HepG2 (cell line): ENCODE results near the gene ARHGEF39. TPM values are rescaled to one million over a fixed set of nuclear protein-coding genes. Genes with fewer than 3 reads are reported as not detected.
A peak's percentile ranks its signal among the peaks of the same experiment; 100 is the strongest.

Experiments used
- ATRX ChIP-seq: sonication (generic); formaldehyde crosslinking; IDR thresholded peaks from 2 replicates; pipeline ENCODE4 v1.4.0; 2020; ENCODE audit warnings: missing genetic modification reagents, borderline replicate concordance
- EP300 ChIP-seq, 3 experiments: sonication (generic) in 1 of 3; formaldehyde crosslinking in 1 of 3; IDR thresholded peaks; 2 replicates each; pipeline versions ENCODE4 v1.5.1 to v1.6.1; 2011 to 2020; ENCODE audit warnings: low read depth in 2 of 3, low read length in 2 of 3, borderline replicate concordance in 1 of 3, improper control_type of control experiment in 1 of 3, mild to moderate bottlenecking in 1 of 3, missing genetic modification reagents in 1 of 3, moderate library complexity in 1 of 3
- GTF2F1 ChIP-seq: fragments of 150-350 bp; IDR thresholded peaks from 2 replicates; pipeline ENCODE4 v1.6.1; 2014; ENCODE audit warnings: low read length
- MED13 ChIP-seq: sonication (generic); formaldehyde crosslinking; IDR thresholded peaks from 2 replicates; pipeline ENCODE4 v1.5.0; 2020; ENCODE audit warnings: missing genetic modification reagents
- NR0B2 ChIP-seq: sonication (generic); formaldehyde crosslinking; IDR thresholded peaks from 2 replicates; pipeline ENCODE4 v1.4.0; 2020; ENCODE audit warnings: mild to moderate bottlenecking, missing genetic modification reagents
- PRDM15 ChIP-seq: sonication (generic); formaldehyde crosslinking; IDR thresholded peaks from 2 replicates; pipeline ENCODE4 v1.4.0; 2020; ENCODE audit warnings: missing genetic modification reagents
- RBAK ChIP-seq: sonication (generic); formaldehyde crosslinking; IDR thresholded peaks from 2 replicates; pipeline ENCODE4 v1.5.1; 2020; ENCODE audit warnings: mild to moderate bottlenecking, missing genetic modification reagents
- SALL2 ChIP-seq: sonication (generic); formaldehyde crosslinking; IDR thresholded peaks from 2 replicates; pipeline ENCODE4 v1.8.1; 2023; ENCODE audit warnings: mild to moderate bottlenecking, missing genetic modification reagents, inconsistent platforms
- SCMH1 ChIP-seq: sonication (generic); formaldehyde crosslinking; IDR thresholded peaks from 2 replicates; pipeline ENCODE4 v1.9.0; 2021; ENCODE audit warnings: missing genetic modification reagents, mild to moderate bottlenecking, borderline replicate concordance
- SSRP1 ChIP-seq: IDR thresholded peaks from 2 replicates; pipeline ENCODE4 v1.6.1; 2016; ENCODE audit warnings: control low read depth
- SUZ12 ChIP-seq: fragments of 150-350 bp; IDR thresholded peaks from 2 replicates; pipeline ENCODE4 v1.6.1; 2014; ENCODE audit warnings: low read depth, low read length
- XRCC5 ChIP-seq: fragments of 200-400 bp; formaldehyde crosslinking; optimal IDR thresholded peaks from 2 replicates; pipeline ENCODE3; 2017; ENCODE audit warnings: mild to moderate bottlenecking, low read length
- ZBTB33 ChIP-seq: sonication (generic); formaldehyde crosslinking; IDR thresholded peaks from 2 replicates; pipeline ENCODE4 v1.4.0; 2020; ENCODE audit warnings: missing genetic modification reagents
- ZKSCAN1 ChIP-seq: fragments of 150-350 bp; IDR thresholded peaks from 2 replicates; pipeline ENCODE4 v1.6.1; 2014; ENCODE audit warnings: low read length
- ZNF235 ChIP-seq: sonication (generic); formaldehyde crosslinking; IDR thresholded peaks from 2 replicates; pipeline ENCODE4 v1.8.1; 2023; ENCODE audit warnings: mild to moderate bottlenecking, missing genetic modification reagents, borderline replicate concordance
- ZNF501 ChIP-seq: sonication (generic); formaldehyde crosslinking; IDR thresholded peaks from 2 replicates; pipeline ENCODE4 v1.5.1; 2020; ENCODE audit warnings: mild to moderate bottlenecking, moderate library complexity, missing genetic modification reagents
- ZNF614 ChIP-seq: IDR thresholded peaks from 2 replicates; pipeline ENCODE4 v1.6.1; 2018; ENCODE audit warnings: missing biosample characterization, missing genetic modification reagents, inconsistent platforms, borderline replicate concordance
- ZNF687 ChIP-seq: sonication (generic); formaldehyde crosslinking; IDR thresholded peaks from 2 replicates; pipeline ENCODE4 v1.5.1; 2020; ENCODE audit warnings: mild to moderate bottlenecking, missing genetic modification reagents, moderate library complexity
- polyA plus RNA-seq, 8 experiments: library from polyadenylated mRNA; depleted of rRNA in 3 of 8; stranded (reverse) in 7 of 8; unstranded in 1 of 8; fragments of >200 nt; fragmentation: Illumina TruSeq in 4 of 8; extraction: Trizol in 4 of 8; gene quantifications; 2 replicates each; pipeline versions ENCODE4 v1.2.1 to v1.2.3, GENCODE V29; 2011 to 2016; ENCODE audit warnings: low read depth in 4 of 8, missing spikeins in 1 of 8, mixed read lengths in 1 of 8; ENCODE audit not compliant: insufficient read depth in 1 of 8
- total RNA-seq, 5 experiments: library from RNA; depleted of rRNA; stranded (reverse); fragments of >200 nt; fragmentation: Illumina TruSeq; extraction: Trizol; gene quantifications; 2 replicates each; pipeline ENCODE4 v1.2.3, GENCODE V29; 2016; ENCODE audit warnings: low read depth in 1 of 5

ARHGEF39 gene
- total and polyA plus RNA-seq, 2 of the 13 experiments (the other 11 are each of a cell fraction or from before 2014, with no cell fraction given): 11.2 to 12.3 TPM

GRCh38 chr9:35664531-35665470 lies at the start of gene ARHGEF39 (continued):
- TF ChIP-seq EP300 (IDR thresholded peaks at IDR 0.05; ENCODE audit: low read depth in 2 of 2, low read length in 2 of 2) (peak in 1 of 2 experiments; percentile 14; a peak in 1 of 4 replicates), EP300 (CRISPR knock-in tag; IDR thresholded peaks at IDR 0.05; ENCODE audit: borderline replicate concordance) (no peak; the same call in 1 of the 2 replicates), SSRP1 (no peak), ATRX (CRISPR knock-in tag) (no peak), ZBTB33 (CRISPR knock-in tag) (peak; percentile 52; the same call in 1 of the 2 replicates), NR0B2 (no peak), SUZ12 (no peak), XRCC5 (peak; percentile 78), SCMH1 (CRISPR knock-in tag) (no peak), ZNF235 (peak; percentile 59; the same call in 1 of the 2 replicates), ZNF687 (CRISPR knock-in tag) (peak; percentile 99), MED13 (CRISPR knock-in tag) (0 out of 2 replicates have a peak, but pooled peaks have one; percentile 62), ZNF614 (no peak), RBAK (CRISPR knock-in tag) (no peak), GTF2F1 (no peak), ZKSCAN1 (no peak), SALL2 (CRISPR knock-in tag) (peak; percentile 68; the same call in 1 of the 2 replicates), PRDM15 (CRISPR knock-in tag) (peak; percentile 42; the same call in 1 of the 2 replicates), ZNF501 (CRISPR knock-in tag) (peak; percentile 95)
